GM18858 (cell line): ENCODE results near the gene GRB10.
"Not testable (repeated sequence)": the region's sequence is repeated elsewhere in the genome, so short reads cannot be mapped to it uniquely, and the experiment has no call there.

ENCODE experiments used
- ATAC-seq: cut with Tn5 transposase; IDR thresholded peaks from one replicate; pipeline ENCODE4 v1.9.1; 2021; ENCODE audit not compliant: unreplicated experiment

Gene GRB10

DNA sequence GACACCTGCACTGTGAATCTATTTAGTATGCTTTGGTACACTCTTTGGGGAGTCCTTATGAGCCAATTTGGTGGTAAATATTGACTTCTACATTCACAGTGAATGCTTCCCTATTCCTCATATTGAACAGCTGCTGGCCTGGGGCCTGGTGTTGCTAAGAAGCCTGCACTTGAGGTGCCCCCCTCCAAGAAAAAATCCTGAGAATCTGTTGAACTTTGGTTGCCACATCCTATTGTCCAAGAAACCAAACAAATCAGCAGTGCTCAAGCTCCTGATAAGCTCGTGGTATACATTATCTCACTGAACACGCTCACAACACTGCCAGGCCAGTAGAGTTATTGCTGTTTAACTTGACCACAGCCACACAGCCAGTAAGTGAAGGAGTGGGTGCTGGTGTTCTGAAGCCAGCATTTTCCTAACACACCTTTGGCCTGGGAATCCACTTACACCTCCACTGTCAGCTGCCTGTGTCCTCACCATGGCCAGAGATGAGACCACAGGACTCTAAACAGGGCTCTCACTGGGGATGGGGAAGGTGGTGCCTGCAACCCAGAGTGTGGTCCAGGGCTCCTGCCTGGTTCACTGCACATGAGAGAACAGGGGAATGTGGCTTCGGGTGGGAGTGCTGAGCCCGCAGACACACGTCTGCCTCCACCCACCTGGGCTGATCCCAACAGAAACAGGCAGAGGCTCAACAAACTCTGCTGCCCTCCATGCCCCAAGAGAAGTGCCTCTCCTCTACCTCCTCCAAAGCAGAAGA lies 224.2 kb downstream of the GRB10 start:
- no peak for ATAC-seq

GRCh38 chr7:50557099-50557498 lies 225.6 kb downstream of the GRB10 start:
- no peak for ATAC-seq

GRCh38 chr7:50556247-50556991 lies 226.3 kb downstream of the GRB10 start:
- no peak for ATAC-seq

GRCh38 chr7:50555594-50556140 lies 227.0 kb downstream of the GRB10 start:
- no peak for ATAC-seq

GRCh38 chr7:50554431-50555322 lies 228.0 kb downstream of the GRB10 start:
- ATAC-seq: no peak

DNA sequence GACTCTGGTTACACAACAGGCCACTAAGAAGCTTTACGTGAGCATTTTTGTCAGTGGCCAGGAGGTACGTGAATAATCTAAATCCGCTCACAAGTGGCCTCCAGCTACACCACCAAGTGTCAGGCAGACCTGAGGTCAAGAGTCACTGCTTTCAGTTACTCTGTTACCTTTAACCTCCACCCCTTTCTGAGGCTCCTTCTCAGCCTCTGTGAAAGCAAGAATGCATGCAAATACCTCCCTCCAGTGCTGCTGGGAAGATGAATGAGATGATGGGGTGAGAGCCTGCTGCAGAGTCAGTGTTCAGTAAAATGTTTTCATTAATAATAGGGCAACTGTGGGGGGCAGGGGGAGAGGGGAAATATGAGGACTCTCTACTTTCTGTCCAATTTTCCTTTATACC lies 228.7 kb downstream of the GRB10 start:
- ATAC-seq: no peak

- no peak for ATAC-seq
Measured at GRCh38 chr7:50552921-50553320, 229.8 kb downstream of the GRB10 start.

- ATAC-seq: no peak
Measured at GRCh38 chr7:50552139-50552538, 230.6 kb downstream of the GRB10 start.

- not testable (repeated sequence) for ATAC-seq
Measured at GRCh38 chr7:50545613-50546012, 237.1 kb downstream of the GRB10 start.

GRCh38 chr7:50544992-50545391 lies 237.7 kb downstream of the GRB10 start:
- no peak for ATAC-seq

DNA sequence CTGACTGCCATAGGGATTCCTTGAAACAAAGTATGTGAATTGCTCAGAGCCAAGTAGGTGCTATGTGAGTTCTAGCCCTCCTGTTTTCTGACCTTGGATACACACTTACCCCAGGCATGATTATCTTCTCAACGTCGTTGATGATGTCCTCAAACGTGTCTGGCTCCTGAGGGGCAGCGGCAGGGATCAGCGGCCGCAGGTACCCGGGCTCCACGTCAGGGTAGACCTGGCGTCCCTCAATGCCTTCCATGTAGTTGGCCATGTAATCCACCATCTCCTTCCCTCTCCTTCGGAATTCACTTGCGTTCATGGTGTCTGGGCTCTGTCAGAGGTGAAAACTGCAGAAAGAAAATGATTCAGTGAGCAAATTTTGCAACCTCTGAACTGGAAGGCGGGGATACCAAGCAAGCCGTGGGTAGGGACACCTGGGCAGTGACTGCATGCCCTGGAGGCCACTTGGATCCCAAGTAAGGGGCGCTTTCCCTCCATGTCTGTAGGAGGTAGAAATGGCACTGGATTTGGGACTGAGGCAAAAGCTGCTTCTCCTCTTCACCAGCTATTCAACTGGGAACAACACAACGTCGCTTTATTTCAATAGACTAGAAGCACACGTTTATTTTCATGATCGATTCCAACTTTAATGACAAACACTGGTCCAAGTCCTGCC lies 238.8 kb downstream of the GRB10 start:
- no peak for ATAC-seq

DNA sequence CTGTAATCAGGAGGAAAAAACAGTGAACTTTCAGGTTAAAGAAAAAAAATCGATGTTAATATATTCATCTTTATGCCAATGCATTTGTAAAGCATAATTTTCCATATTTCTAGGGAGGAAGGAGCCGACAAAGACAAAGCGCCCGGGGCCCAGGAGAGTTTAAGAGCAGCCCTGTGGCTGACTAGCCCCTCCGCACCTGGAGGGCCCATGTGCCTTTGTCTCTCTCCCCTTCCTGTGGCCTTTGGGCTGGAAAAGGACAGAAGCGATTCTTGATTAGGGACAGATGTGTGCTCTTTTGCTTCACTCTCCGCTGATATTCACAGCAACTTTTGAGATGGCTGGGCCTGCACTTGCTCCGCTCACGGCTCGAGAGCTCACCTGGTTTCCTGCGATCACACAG lies 240.6 kb downstream of the GRB10 start:
- ATAC-seq: no peak

- no peak for ATAC-seq
Measured at GRCh38 chr7:50540785-50541579, 241.7 kb downstream of the GRB10 start.
